ENCODE measurements around the gene SYT2. TPM values are rescaled to one million over a fixed set of nuclear protein-coding genes. Genes with fewer than 3 reads are reported as not detected.
A peak's percentile ranks its signal among the peaks of the same experiment; 100 is the strongest.

Gene SYT2
- total and polyA plus RNA-seq, 2 of the 13 experiments (the other 11 are each of a cell fraction or from before 2014, with no cell fraction given): not detected

DNA sequence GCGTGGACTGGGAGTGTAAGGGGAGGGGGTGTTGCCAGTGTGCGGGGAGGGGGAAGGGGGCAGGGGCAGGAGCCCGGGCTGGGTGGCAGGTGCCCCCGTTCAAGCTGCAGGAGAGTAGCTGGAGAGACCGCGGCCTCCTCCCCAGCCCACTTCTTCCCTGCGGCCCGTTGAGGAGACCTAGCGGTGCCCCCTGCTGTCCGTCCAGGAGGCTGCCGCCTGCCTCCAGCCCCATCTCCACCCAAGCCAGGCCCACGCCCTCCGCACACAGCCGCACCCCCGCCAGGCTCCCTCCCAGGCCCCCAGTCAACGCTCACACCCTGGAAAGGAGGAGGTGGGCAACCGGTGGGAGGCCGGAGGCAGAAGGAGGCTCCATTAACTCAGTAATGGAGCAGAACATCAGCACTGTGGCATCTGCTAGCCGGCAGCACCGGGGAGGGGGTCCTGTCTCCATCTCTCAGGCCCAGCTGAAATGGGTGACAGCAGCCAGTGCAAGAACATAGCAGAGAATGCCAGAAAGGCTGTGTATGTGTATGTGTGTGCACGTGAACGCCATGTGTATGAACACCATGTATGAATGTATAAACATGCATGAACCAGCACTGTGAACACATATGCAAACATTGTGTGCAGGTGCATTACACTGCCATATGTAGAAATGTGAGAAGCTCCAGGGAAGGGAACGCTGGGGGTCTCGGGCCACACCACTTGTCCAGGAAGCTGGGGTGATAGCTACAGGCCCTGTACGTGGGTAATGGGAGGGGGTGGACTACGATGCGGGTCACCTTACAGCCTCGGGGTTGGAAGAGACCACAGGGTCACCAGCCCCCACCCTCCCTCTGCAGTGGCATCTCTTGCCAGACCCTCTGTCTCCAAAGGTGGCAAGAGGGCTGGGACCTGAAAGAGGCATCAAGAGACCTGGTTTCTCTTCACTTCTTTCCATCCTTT, 84.6 kb downstream of the SYT2 start:
- BruUV-seq (replicated peaks): no TSS peak
- ChIA-PET POLR2A (no interaction called here), CTCF (ENCODE audit: low intra/inter-chr PET ratio, low total read pairs) (interaction anchor here (1.4 kb wide), 1 partner anchor 26 kb away, joined by 4 read pairs; no protein-coding TSS in a partner anchor)
- DNase-seq (ENCODE audit: low spot score) (peak; percentile 41), ATAC-seq (peak; percentile 94), FAIRE-seq (no peak)
- Histone ChIP-seq H3K4me1 (ENCODE audit: insufficient read depth, low read length) (peaks cover 13% of the 10 kb centered on the region; the same call in 1 of the 2 replicates), H3K4me3 (replicated peaks in 1 of 3; ENCODE audit: insufficient read depth in 1 of 3, low read depth in 2 of 3, low read length in 3 of 3) (no peak overlapping the region), H3K9me3 (ENCODE audit: low read length) (no peaks in the 10 kb centered on the region), H3K9ac (ENCODE audit: insufficient read depth, low read depth, low read length) (no peak overlapping the region), H4K20me1 (ENCODE audit: insufficient read depth, low read length) (no peaks in the 10 kb centered on the region), H2AFZ (ENCODE audit: low read length) (no peak overlapping the region), H3K36me3 (replicated peaks in 1 of 2; ENCODE audit: control insufficient read depth in 1 of 2, insufficient read depth in 2 of 2, low read length in 2 of 2) (no peaks in the 10 kb centered on the region), H3K27ac (ENCODE audit: extremely low read length, insufficient read depth, low read length) (no peak overlapping the region), H3K27me3 (ENCODE audit: control insufficient read depth in 1 of 2, insufficient read depth in 2 of 2, low read length in 2 of 2) (peaks cover 1 to 22% of the 10 kb centered on the region in 2 experiments; a peak in 4 of 5 replicates), H3K79me2 (ENCODE audit: insufficient read depth, low read length) (no peaks in the 10 kb centered on the region), H3K4me2 (ENCODE audit: low read depth, low read length) (no peak overlapping the region)
- WGBS (ENCODE audit: low lambda C conversion rate): 38% methylated on average over 16 of the region's 28 CpGs
- in situ Hi-C loops (cut with HindIII; ENCODE audit: extremely low pct_ligation_motif_present, low pct_unique_long_range_greater_than_20kb): no loop called here
- intact Hi-C loops (cut with micrococcal nuclease; ENCODE audit: unreplicated experiment): no loop called here
- TF ChIP-seq ZSCAN25 (CRISPR knock-in tag; IDR thresholded peaks at IDR 0.05) (peak; percentile 62; the same call in 1 of the 2 replicates), HNRNPL (IDR thresholded peaks at IDR 0.05; ENCODE audit: low read depth, low read length) (0 out of 2 replicates have a peak, but pooled peaks have one; percentile 33), GABPB1 (CRISPR knock-in tag; IDR thresholded peaks at IDR 0.05) (peak; percentile 19; the same call in 1 of the 2 replicates), HNRNPLL (IDR thresholded peaks at IDR 0.05; ENCODE audit: low read depth, low read length, poor library complexity, severe bottlenecking) (peak; percentile 29), CAMTA2 (CRISPR knock-in tag; IDR thresholded peaks at IDR 0.05; ENCODE audit: borderline replicate concordance) (no peak), RAD21 (CRISPR knock-in tag; IDR thresholded peaks at IDR 0.05) (peak; percentile 66)
- TF ChIP-seq, protein P1, sequence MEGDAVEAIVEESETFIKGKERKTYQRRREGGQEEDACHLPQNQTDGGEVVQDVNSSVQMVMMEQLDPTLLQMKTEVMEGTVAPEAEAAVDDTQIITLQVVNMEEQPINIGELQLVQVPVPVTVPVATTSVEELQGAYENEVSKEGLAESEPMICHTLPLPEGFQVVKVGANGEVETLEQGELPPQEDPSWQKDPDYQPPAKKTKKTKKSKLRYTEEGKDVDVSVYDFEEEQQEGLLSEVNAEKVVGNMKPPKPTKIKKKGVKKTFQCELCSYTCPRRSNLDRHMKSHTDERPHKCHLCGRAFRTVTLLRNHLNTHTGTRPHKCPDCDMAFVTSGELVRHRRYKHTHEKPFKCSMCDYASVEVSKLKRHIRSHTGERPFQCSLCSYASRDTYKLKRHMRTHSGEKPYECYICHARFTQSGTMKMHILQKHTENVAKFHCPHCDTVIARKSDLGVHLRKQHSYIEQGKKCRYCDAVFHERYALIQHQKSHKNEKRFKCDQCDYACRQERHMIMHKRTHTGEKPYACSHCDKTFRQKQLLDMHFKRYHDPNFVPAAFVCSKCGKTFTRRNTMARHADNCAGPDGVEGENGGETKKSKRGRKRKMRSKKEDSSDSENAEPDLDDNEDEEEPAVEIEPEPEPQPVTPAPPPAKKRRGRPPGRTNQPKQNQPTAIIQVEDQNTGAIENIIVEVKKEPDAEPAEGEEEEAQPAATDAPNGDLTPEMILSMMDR (CRISPR knock-in tag; IDR thresholded peaks at IDR 0.05): peak; percentile 86
- TF ChIP-seq, protein P2, sequence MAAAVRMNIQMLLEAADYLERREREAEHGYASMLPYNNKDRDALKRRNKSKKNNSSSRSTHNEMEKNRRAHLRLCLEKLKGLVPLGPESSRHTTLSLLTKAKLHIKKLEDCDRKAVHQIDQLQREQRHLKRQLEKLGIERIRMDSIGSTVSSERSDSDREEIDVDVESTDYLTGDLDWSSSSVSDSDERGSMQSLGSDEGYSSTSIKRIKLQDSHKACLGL (CRISPR knock-in tag; IDR thresholded peaks at IDR 0.05): no peak
- TF ChIP-seq, protein P3, sequence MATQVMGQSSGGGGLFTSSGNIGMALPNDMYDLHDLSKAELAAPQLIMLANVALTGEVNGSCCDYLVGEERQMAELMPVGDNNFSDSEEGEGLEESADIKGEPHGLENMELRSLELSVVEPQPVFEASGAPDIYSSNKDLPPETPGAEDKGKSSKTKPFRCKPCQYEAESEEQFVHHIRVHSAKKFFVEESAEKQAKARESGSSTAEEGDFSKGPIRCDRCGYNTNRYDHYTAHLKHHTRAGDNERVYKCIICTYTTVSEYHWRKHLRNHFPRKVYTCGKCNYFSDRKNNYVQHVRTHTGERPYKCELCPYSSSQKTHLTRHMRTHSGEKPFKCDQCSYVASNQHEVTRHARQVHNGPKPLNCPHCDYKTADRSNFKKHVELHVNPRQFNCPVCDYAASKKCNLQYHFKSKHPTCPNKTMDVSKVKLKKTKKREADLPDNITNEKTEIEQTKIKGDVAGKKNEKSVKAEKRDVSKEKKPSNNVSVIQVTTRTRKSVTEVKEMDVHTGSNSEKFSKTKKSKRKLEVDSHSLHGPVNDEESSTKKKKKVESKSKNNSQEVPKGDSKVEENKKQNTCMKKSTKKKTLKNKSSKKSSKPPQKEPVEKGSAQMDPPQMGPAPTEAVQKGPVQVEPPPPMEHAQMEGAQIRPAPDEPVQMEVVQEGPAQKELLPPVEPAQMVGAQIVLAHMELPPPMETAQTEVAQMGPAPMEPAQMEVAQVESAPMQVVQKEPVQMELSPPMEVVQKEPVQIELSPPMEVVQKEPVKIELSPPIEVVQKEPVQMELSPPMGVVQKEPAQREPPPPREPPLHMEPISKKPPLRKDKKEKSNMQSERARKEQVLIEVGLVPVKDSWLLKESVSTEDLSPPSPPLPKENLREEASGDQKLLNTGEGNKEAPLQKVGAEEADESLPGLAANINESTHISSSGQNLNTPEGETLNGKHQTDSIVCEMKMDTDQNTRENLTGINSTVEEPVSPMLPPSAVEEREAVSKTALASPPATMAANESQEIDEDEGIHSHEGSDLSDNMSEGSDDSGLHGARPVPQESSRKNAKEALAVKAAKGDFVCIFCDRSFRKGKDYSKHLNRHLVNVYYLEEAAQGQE (IDR thresholded peaks at IDR 0.05; ENCODE audit: borderline replicate concordance in 1 of 2, low read depth in 1 of 2, low read length in 2 of 2): no peak
- TF ChIP-seq, protein P4, sequence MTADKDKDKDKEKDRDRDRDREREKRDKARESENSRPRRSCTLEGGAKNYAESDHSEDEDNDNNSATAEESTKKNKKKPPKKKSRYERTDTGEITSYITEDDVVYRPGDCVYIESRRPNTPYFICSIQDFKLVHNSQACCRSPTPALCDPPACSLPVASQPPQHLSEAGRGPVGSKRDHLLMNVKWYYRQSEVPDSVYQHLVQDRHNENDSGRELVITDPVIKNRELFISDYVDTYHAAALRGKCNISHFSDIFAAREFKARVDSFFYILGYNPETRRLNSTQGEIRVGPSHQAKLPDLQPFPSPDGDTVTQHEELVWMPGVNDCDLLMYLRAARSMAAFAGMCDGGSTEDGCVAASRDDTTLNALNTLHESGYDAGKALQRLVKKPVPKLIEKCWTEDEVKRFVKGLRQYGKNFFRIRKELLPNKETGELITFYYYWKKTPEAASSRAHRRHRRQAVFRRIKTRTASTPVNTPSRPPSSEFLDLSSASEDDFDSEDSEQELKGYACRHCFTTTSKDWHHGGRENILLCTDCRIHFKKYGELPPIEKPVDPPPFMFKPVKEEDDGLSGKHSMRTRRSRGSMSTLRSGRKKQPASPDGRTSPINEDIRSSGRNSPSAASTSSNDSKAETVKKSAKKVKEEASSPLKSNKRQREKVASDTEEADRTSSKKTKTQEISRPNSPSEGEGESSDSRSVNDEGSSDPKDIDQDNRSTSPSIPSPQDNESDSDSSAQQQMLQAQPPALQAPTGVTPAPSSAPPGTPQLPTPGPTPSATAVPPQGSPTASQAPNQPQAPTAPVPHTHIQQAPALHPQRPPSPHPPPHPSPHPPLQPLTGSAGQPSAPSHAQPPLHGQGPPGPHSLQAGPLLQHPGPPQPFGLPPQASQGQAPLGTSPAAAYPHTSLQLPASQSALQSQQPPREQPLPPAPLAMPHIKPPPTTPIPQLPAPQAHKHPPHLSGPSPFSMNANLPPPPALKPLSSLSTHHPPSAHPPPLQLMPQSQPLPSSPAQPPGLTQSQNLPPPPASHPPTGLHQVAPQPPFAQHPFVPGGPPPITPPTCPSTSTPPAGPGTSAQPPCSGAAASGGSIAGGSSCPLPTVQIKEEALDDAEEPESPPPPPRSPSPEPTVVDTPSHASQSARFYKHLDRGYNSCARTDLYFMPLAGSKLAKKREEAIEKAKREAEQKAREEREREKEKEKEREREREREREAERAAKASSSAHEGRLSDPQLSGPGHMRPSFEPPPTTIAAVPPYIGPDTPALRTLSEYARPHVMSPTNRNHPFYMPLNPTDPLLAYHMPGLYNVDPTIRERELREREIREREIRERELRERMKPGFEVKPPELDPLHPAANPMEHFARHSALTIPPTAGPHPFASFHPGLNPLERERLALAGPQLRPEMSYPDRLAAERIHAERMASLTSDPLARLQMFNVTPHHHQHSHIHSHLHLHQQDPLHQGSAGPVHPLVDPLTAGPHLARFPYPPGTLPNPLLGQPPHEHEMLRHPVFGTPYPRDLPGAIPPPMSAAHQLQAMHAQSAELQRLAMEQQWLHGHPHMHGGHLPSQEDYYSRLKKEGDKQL (CRISPR knock-in tag; IDR thresholded peaks at IDR 0.05; ENCODE audit: low read depth): no peak
